Activated CD8-positive, alpha-beta memory T cell treated with anti-CD3 and anti-CD28 coated beads for 24 hours (primary cell): Measurements from ENCODE around the gene YES1.
"Not testable (repeated sequence)": the region's sequence is repeated elsewhere in the genome, so short reads cannot be mapped to it uniquely, and the experiment has no call there.

ENCODE experiments used
- DNase-seq: peaks from one replicate; pipeline ENCODE4 v3.0.0-alpha.2; 2020

YES1 gene

DNA sequence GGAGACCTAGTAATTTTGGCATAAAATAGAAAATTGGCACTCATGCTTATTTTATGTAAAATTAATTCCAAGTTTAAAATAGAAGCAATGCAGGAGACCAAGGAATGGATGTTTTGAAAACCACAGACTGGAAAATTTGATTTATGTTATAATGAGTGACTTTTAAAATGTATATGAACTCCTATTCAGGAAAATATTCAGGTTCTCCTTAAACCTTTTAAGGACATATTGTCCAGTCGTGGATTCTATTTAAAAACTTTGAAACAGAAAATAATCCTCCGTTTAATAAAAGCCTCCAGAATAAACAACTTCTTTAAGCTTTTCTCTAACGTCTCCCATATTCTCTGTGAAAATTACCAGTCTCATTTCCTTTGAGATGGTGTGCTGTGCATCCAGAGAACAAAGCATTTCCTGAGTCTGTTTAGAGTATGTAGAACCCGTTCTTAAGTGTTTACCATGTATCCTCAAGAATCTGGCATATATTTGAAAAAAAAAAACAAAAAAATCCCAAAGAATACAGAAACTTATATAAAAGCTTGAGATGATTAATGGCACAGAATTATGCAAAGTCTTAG is 8.6 kb upstream of the YES1 start:
- no peak for DNase-seq

DNA sequence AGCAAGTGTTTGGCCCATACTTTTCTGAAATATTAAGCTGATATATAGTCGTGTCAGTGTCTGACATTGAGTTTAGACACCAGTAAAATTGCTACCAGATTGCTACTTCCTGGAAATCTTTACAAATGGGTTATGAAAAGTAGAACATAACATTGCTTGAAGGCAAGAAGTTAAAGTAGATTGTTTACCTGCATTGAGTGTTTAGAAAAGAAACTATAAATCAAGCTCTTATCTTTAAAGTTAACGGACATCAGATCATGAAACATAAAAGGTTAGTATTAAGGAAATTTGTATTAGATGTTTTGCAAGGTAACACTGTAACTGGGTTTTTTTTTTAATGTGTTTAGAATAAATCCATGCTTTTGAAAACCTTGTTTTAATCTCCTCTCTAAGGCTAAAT is 4.8 kb upstream of the YES1 start:
- no peak for DNase-seq

DNA sequence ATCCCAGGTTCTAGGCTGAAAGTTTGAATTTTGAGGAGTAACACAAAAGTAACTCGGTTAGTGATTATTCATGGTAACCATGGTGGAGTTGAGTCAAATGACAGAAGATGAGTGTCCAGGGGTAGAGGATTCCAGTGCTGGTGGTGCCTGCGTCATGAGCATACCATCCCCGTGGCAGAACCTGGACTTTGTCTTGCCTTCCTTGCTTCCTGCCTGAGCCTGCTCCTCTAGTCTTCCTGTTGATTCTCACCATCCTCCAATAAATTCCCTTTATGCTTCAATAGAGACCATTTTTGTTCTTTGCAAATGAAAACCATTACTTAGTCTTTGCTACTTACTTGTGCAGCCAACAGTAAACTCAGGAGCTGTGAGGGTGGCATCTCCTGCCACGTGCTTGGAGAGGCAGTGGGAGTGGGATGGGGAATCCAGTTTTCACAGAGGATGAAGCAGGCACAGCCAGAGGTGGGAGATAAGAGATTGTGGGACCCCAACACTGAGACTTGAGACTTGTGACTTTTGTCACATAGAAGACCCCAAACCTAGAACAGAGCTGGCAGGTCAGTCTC is 4.1 kb upstream of the YES1 start:
- DNase-seq: no peak

DNA sequence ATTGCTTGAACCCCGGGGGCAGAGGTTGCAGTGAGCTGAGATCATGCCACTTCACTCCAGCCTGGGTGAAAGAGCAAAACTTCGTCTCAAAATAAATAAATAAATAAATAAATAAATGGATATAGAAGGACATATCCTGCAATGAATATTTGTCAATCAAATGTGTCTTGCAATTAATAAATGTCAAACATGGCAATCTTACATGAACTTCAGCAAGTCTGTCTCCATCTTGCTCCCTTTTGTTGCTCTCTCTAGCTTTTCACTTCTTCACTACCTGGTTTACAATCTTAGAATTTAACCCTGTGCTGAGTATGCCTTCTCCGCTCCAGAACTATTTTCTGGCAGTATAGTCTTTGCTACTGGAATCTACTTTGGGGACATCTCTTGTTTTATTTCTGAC is 3.3 kb upstream of the YES1 start:
- no peak for DNase-seq

DNA sequence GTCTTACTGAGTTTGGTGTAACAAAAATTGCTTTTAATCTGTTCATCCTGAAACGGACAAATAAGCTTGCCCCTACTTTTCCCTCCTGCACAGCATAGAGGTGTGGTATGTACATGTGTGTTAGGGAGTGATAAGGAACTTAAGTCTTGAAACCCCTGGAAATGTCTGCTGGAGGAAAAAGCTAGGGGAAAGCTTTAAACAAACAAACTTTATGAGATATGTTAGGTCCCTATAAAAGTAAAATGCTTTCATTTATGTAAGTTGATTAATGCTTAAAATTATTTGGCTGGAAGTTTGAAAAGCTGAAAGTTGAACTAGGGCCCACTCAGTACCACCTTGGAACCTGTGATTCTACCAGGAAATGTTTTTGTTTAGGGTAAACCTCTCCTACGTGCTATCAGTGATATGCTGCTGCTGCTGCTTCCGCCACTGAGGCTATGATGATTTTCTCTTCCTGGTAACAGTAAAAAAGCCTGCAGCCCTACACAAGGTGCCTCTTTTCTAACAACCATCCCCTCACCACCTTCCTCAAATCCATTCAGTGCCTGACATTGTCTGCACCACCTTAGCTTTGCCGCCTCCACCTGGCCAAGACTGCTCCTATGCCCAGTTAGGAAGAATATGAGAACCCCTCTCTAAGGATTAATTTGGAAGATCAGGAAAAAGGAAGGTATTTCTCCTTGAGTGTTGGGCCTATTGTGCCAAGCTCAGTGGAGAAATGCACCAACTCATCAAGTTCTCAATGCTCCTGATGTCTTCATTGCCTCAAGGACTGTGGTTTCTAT is 2.5 kb upstream of the YES1 start:
- DNase-seq: no peak

DNA sequence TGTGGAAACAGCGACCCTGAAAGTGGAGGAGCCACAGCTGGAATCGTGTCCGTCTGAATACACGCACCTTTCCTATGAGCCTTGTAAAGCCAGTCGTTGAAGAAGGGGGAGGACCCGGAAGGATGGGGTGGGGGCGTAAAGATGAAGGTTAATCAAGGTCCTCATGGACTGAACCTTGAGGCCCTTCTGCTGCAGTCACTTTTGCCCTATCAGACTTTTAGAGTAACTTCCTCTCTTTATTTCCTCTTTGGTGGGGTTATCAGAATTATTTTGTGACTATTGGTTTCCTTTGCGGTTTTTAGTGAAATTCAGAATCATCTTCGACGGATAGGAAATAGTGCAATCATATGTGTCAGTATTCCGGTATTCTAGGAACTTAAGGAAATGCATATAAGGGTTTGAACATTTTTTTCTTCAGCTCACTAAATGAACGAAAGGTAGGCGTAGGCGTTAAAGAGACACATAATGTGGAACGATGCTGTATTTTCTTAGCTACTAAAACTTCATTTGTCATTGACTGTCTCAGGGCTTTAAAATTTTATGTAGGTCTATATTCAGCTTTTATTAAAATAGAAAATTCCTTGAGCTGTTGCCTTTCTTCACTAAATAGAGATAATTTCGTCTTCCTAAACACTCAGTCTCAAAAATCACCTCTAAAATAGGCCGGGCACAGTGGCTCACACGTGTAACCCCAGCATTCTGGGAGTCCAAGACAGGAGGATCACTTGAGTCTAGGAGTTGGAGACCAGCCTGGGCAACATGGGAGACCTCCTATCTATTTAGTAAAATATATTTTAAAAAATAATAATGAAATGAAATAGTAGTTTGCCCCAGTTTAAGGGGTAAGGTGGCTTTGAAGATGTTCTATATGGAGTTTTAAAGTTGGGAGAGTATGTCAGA is 1.4 kb upstream of the YES1 start:
- peak; percentile 86 for DNase-seq

DNA sequence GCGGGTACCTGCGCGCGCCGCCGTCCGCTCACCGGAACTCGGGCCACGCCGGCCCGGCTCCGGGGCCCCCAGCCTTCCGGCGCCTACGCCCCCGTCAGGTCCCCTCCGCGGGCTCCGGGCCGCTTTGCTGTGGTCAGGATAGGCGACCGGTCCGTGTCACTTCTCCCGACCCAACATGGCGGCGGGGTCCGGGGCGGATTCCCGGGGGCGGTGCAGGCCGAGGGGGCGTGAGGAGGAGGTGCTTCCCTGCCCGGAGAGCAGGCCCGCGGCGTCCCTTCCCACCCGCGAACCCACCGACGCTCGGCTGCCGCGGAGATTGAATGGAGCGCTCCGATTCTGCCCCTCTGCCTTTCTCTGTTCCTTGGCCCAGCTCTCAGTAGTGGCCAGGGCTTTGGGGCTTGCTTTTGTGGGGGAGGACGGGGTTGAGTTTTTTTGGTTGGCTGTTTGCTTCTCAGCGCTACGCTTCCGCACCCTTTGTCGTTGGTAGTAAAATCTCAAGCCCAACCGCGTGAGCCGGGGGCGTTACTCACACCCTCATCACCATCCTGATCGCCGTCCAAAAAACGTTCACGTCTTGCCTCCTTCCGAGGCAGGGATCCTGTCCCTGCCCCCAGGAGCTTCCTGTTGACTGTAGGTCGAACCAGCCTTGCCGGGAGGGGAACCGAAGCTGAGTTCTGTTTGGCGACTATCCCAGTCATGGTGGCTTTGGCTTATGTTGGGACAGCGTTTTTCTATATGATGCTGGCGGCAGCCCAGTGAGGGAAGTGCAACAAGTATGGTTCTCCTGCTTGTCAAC is 532 bp upstream of the YES1 start:
- peak; percentile 90 for DNase-seq

DNA sequence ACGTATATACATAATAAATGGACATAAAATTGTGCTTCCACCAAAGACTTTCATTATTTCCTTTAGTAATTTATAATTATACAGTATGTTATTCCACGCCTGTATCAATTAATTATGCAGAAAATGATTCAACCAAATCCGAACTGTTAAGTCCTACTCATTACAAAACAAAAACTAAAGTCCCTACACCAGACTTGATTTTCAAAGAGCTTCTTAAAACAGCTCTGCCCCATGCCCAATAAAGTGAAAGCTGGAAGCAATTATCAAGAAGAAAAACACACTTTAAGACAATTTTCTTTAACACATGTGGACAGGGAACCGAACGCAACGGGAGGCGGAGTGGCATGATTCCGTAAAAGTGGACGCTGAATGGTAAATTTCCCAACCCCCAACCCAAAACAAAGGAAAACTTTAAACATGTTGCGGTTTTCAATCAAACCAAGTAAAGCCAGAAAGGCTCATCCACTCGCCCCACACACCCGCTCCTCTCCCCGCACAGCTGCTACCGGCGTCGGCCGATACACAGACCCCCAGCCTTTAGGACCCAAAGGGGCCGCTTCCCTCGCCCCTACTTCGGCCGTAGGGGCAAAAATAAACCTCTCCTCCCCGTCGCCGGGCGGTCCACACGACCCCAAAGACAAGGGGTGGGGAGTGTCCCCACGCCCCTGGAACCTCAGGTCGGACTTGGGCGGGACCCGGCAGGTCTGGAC is 705 bp downstream of the YES1 start:
- peak; percentile 67 for DNase-seq

DNA sequence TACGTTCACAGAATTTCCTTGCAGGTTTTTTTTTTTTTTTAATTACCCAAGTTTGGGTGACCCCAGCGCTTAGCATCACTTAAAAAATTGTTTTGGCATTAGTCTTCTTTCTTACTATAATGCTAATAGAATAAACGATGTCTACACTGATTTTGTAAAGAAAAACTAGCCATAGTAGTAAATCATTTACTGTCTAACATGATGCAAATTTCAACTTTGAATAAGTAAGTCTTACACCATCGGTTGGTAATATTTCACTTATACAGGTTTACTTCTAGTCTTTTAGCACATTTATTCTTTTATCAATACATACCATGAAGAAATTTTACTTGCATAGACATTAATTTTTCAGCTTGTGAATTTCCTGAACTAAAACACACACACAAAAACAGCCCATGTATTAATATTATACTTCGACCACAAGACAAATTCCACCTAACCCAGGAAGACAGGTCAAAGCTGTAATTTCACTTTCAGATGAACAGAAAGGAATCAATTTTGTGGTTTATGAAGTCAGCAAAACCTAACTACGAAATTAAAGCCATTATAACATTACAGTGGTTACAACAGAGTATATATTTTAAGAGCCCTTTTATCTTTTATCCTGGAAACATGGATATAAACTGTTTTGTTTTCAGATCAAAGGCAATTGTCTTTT is 1.9 kb downstream of the YES1 start:
- DNase-seq: no peak

DNA sequence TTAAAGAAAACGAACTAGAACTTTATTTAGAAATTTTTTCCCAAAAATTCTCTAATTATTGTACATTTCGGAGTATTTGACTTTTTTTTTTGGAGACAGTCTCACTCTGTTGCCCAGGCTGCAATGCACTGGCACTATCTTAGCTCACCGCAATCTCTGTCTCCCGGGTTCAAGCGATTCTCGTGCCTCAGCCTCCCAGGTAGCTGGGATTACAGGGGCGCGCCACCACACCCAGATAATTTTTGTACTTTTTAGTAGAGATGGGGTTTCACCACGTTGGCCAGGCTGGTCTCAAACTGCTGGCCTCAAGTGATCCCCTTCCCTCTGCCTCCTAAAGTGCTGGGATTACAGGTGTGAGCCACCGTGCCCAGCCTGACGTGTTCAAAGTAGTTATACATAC is 2.8 kb downstream of the YES1 start:
- DNase-seq: not testable (repeated sequence)

DNA sequence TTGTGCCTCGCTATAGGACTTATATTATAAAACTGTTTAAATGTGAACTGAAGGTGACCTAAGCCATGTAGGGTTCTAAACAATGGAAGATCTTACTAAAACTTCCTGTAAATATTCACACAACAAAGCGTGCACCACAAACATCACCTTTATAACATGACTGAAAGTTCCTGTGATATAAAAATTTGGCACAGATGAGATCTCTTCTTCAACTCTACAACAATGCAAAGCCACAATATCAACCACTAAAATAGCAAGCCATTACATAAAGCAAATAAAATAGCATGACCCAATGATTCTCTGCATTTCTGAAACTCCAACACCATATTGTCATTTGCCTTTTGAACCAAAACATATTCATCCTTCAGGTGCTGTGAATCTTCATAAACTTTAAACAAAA is 3.5 kb downstream of the YES1 start:
- no peak for DNase-seq

DNA sequence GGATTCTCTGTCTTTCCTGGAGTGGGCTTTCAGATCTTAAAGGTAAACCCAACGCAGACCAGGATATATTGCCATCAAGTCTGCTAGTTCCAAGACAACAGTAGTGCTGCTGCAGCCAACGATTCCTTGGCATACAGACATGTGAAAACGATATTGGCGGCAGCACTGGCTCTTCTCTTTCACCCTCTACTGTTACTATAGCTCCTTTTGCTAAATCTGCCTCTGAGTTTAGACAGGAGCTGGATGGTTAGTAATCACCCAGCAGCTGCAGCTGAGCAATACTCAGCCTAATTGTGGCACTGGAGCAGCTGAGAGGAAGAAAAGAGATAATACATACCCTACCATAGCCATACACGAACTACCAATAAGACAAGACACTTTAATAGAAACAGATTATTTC is 4.0 kb downstream of the YES1 start:
- no peak for DNase-seq

DNA sequence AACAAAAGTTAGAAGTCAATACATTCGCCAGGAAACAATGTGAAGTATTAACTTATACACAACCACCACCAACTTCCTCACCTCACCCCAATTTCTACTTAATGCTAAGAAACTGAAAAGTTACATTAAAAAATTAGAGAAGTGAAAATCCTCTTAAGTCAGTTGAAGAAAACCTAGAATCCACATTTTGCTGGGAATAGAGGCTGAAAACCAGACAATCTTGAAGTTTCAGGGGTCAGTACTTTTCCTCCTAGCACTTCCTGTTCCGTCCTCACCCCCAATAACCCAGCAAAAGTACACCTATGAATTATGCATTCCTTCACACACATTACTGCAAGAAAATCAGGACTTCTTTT is 6.3 kb downstream of the YES1 start:
- DNase-seq: no peak

DNA sequence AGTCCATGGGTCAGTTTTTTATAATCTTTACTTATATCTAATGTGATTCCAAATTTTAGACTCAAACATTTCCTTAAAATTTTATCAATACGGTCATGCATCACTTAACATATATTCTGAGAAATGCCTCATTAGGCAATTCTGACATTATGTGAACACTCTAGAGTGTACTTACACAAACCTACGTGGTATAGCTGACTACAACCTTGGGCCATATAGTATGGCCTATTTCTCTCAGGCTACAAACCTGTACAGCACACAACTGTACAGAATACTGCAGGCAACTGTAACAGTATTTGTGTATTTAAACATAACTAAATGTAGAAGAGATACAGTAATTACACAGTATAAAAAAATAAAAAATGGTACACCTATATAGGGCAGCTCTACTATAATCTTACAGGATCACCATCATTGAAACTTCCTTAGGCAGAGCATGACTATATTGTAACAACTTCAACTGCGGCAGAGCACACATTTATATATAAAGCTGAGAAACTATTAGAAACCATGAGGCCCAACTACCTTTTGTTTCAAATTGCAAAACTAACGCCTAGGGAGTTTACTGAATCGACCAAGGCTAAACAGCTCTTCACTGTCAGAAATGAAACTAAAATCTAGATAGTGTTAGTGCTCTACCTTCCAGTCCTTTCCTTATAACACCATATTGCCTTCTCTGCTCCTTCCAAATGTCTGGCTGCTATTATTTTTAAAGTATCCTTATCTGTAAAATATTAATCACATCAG is 6.9 kb downstream of the YES1 start:
- DNase-seq: no peak

DNA sequence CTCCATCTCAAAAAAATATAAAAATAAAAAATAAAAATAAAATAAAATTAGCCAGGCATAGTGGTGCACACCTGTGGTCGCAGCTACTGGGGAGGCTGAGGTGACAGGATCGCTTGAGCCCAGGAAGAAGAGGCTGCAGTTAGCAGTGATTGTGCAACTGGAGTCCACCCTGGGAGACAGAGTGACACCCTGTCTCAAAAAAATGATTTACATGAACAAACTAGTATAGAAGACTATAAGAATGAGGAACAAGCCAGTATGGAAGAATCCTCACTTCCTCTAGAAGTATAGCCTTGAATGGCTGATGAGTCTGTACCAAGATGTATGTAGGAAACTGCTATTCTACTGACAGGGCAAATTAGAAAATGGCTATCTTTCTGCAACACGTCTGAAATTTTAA is 10.9 kb downstream of the YES1 start:
- no peak for DNase-seq

DNA sequence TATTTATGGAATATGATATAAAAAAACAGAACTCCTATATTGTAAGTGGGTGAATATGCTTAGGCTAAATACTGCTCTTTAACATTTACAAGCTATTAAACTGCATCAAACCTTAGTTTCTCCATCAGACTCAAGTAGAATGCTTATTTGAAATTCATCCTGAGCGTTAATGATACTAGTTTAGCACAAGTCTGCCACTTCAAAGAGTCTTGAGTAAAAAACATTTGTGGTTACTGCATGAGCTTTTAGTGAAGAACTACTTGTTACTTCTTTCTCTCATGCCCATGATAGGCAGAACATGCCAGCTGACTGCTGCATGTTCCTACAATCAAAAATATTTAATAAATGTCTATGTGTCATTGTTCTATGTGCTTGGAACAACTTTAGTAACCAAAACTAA is 12.1 kb downstream of the YES1 start:
- no peak for DNase-seq

DNA sequence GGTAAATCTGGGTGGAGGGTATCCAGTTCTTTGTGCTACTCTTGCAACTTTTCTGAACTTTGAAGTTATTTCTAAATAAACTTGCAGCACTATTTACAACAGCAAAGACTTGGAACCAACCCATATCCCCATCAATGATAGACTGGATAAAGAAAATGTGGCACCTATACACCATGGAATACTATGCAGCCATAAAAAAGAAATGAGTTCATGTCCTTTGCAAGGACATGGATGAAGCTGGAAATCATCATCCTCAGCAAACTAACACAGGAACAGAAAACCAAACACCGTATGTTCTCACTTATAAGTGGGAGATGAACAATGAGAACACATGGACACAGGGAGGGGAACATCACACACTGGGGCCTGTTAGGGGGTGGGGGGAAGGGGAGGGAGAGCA is 16.7 kb downstream of the YES1 start:
- DNase-seq: not testable (repeated sequence)

DNA sequence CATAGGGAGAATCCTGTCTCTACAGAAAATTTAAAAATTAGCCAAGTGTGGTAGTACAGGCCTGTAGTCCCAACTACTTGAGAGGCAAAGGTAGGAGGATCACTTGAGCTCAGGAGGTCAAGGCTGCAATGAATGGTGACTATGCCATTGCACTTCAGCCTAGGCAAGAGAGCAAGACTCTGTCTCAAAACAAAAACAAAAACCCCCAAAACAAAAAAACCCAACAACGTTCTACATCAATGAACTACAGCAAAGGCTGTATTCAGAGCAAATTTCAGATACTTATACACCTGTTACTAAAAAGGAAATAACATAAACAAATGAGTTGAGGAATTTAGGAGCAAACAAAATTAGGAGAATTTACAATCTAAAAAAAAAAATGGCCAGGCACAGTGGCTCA is 22.6 kb downstream of the YES1 start:
- DNase-seq: no peak

DNA sequence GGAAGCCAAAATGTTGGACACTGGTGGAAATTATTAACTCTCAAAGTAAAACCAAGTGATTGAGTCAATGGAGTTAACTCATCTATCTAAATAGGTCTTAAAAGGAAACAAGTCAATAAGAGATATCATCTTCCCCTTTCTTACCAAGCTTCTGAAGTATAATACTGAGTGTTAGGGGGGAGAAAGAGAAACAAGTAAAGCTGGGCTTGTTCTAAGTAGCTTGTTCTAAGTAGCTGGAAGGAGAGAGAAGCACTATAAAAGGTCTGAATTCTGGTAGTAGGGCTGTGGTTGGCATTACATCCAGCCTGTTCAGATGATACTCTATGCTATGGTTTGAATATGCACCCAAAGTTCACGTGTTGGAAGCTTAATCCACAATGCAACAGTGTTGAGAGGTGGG is 26.8 kb downstream of the YES1 start:
- DNase-seq: no peak

DNA sequence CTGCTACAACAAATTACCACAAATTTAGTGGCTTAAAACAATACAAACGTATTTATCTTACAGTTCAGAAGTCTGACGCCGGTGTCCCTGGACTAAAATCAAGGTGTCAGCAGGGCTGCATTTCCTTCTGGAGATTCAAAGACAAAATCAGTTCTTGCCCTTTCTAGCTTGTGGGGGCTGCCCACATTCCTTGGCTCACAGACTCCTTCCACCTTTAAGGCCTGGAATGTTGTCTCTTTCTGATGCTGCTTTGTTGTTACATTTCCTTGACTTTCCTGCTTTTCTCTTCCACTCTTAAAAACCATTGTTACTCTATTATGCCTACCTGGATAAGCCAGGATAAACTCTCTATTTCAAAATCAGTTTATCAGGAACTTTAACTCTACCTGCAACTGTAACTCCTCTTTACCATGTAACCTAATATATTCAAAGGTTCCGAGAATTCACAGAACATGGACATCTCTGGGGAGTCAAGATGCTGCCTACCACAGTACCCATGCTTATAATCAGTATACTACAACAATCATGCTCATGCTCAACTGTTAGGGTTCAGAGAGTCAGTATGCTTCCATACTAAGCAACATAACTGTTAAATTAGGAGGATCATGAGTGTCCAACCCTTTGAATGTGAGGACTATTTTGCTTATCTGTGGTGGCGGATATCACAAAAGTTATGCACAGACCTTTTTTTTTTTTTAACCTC is 27.4 kb downstream of the YES1 start:
- DNase-seq: no peak
